22Rv1 (cell line): ENCODE results near the gene HDGFL2.

Experiments used
- ZFX ChIP-seq: fragments of 450-650 bp; IDR thresholded peaks from 2 replicates; pipeline ENCODE4 v1.6.1; 2017; ENCODE audit warnings: antibody characterized with exemption, borderline replicate concordance
- TF ChIP-seq, protein P1 (sequence below): fragments of 450-650 bp; IDR thresholded peaks from 2 replicates; pipeline ENCODE4 v1.5.1; 2017; ENCODE audit warnings: mild to moderate bottlenecking

DNA sequence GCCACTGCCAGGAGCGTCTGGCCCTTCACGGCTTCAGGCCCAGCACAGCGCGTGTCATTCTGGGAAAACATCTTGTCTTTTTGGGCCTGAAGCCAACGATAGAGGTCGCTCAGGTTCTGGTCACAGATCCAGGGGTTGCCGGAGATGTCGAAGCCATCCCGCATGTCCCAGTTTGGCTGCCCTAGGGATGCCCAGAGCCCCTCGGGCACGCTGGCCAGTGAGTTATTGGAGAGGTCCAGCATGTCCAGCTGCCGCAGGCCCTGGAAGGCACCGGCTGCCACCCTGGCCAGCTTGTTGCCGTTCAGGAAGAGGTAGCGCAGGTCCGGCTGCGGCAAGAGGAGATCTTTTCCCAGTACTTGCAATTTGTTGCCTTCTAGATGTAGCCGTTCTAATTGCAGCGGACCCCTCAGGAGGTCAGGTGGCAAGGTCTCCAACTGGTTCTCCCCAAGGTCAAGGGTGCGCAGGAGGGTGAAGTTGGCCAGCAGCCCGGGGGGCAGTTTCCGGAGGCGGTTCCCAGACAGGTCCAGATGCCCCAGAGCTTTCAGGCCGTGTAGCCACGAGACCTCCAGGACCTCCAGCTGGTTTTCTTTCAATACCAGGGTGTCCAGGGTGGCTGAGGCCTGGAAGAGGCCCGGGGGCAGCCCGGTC lies 66.0 kb downstream of the HDGFL2 start:
- TF ChIP-seq, protein P1, sequence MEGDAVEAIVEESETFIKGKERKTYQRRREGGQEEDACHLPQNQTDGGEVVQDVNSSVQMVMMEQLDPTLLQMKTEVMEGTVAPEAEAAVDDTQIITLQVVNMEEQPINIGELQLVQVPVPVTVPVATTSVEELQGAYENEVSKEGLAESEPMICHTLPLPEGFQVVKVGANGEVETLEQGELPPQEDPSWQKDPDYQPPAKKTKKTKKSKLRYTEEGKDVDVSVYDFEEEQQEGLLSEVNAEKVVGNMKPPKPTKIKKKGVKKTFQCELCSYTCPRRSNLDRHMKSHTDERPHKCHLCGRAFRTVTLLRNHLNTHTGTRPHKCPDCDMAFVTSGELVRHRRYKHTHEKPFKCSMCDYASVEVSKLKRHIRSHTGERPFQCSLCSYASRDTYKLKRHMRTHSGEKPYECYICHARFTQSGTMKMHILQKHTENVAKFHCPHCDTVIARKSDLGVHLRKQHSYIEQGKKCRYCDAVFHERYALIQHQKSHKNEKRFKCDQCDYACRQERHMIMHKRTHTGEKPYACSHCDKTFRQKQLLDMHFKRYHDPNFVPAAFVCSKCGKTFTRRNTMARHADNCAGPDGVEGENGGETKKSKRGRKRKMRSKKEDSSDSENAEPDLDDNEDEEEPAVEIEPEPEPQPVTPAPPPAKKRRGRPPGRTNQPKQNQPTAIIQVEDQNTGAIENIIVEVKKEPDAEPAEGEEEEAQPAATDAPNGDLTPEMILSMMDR = no peak
- no peak for TF ChIP-seq ZFX
